HG02852 (cell line): Measurements from ENCODE around the gene SKAP1.
"Not testable (repeated sequence)": the region's sequence is repeated elsewhere in the genome, so short reads cannot be mapped to it uniquely, and the experiment has no call there.

ENCODE experiments used
- ATAC-seq: cut with Tn5 transposase; IDR thresholded peaks from one replicate; pipeline ENCODE4 v1.9.1; 2021; ENCODE audit warnings: mild to moderate bottlenecking, moderate library complexity; ENCODE audit not compliant: unreplicated experiment

The SKAP1 gene

GRCh38 chr17:48416971-48417370 lies 13.0 kb downstream of the SKAP1 start:
- ATAC-seq: no peak

GRCh38 chr17:48413613-48414405 lies 16.2 kb downstream of the SKAP1 start:
- no peak for ATAC-seq

GRCh38 chr17:48412841-48413240 lies 17.2 kb downstream of the SKAP1 start:
- no peak for ATAC-seq

GRCh38 chr17:48410821-48411220 lies 19.2 kb downstream of the SKAP1 start:
- ATAC-seq: not testable (repeated sequence)

GRCh38 chr17:48409607-48410006 lies 20.4 kb downstream of the SKAP1 start:
- ATAC-seq: no peak

GRCh38 chr17:48406936-48407567 lies 23.0 kb downstream of the SKAP1 start:
- ATAC-seq: no peak

GRCh38 chr17:48394821-48395220 lies 35.2 kb downstream of the SKAP1 start:
- no peak for ATAC-seq

GRCh38 chr17:48393283-48393682 lies 36.7 kb downstream of the SKAP1 start:
- ATAC-seq: no peak

GRCh38 chr17:48392857-48393256 lies 37.2 kb downstream of the SKAP1 start:
- ATAC-seq: no peak

- ATAC-seq: no peak
Observed at GRCh38 chr17:48391444-48391843, 38.6 kb downstream of the SKAP1 start.

GRCh38 chr17:48389903-48390302 lies 40.1 kb downstream of the SKAP1 start:
- ATAC-seq: no peak

GRCh38 chr17:48388955-48389743 lies 40.9 kb downstream of the SKAP1 start:
- ATAC-seq: no peak

GRCh38 chr17:48386826-48387225 lies 43.2 kb downstream of the SKAP1 start:
- ATAC-seq: no peak

GRCh38 chr17:48385319-48385718 lies 44.7 kb downstream of the SKAP1 start:
- ATAC-seq: no peak

- ATAC-seq: no peak
Observed at GRCh38 chr17:48384164-48384563, 45.9 kb downstream of the SKAP1 start.

GRCh38 chr17:48382989-48383388 lies 47.0 kb downstream of the SKAP1 start:
- ATAC-seq: no peak

GRCh38 chr17:48378708-48379392 lies 51.2 kb downstream of the SKAP1 start:
- ATAC-seq: no peak

GRCh38 chr17:48378238-48378637 lies 51.8 kb downstream of the SKAP1 start:
- ATAC-seq: no peak

GRCh38 chr17:48376682-48377325 lies 53.2 kb downstream of the SKAP1 start:
- no peak for ATAC-seq

- no peak for ATAC-seq
Observed at GRCh38 chr17:48375356-48375755, 54.7 kb downstream of the SKAP1 start.
